ENCODE measurements around the gene RSPH9. TPM values are rescaled to one million over a fixed set of nuclear protein-coding genes. Genes with fewer than 3 reads are reported as not detected.

RSPH9 gene
- polyA plus RNA-seq, 1 of the 3 experiments (the other 2 are of a cell fraction) = 0.05 TPM

DNA sequence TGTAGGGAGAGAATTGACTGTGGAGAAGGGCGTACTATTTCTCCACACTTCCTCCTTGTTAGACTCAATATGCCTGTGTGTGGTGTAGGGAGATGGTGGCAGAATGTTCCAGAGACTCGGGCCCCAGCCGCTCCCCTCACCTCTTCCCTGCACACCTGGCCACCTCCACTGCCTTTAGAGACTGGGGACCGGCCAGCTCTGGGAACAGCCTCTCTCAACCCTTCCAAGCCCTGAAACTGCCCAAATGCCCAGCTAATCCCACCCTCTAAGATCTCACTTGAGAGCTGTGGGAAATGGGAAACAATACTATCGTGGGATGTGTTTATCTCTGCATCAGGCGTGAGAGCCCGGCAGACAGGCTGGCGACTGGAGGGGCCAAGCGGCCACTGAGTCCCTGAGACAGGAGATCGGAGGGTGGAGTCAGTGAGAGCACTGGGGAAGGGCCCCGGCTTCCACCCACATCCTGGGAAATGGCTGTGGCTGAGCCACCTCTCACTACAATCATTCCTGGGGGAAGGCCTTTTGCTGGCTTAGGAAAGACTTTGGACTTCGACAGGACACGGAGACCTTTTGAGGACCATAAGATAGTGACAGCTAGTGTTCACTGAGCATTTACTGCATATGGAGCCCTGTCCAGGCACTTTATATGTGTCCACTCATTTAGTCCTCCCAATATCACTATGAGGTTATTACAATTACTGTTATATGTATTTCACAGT lies 73.7 kb downstream of the RSPH9 start:
- DNase-seq = no peak
- CTCF ChIA-PET = interaction anchor here (1.0 to 1.8 kb wide), 2 partner anchors 50 to 356 kb away, joined by 5 read pairs; no protein-coding TSS in a partner anchor

More for the DNA sequence above, 73.7 kb downstream of the RSPH9 start:
- Histone ChIP-seq H3K9me2 (no peaks in the 10 kb centered on the region), H3K4me3 (ENCODE audit: low read depth in 2 of 2, low read length in 1 of 2) (no peak overlapping the region), H3K9ac (no peak overlapping the region), H3K4me1 (ENCODE audit: control insufficient read depth in 1 of 2, insufficient read depth in 2 of 2, low read depth in 1 of 2, low read length in 1 of 2) (peaks cover 0 to 39% of the 10 kb centered on the region in 2 experiments; a peak in 1 of 4 replicates), H3K36me3 (replicated peaks in 1 of 2; ENCODE audit: control insufficient read depth in 1 of 2, insufficient read depth in 2 of 2, low read length in 1 of 2) (no peaks in the 10 kb centered on the region), H3K27ac (ENCODE audit: low read depth in 2 of 2, low read length in 1 of 2) (no peak overlapping the region), H3K27me3 (ENCODE audit: insufficient read depth) (no peaks in the 10 kb centered on the region), H3K9me3 (no peaks in the 10 kb centered on the region), H3F3A (replicated peaks; ENCODE audit: insufficient read depth) (no peaks in the 10 kb centered on the region), H4K20me1 (ENCODE audit: insufficient read depth) (no peaks in the 10 kb centered on the region), H2AFZ (ENCODE audit: low read depth) (no peak overlapping the region), H3K4me2 (no peak overlapping the region), H3K79me2 (ENCODE audit: insufficient read depth) (no peaks in the 10 kb centered on the region)
- TF ChIP-seq, protein P1, sequence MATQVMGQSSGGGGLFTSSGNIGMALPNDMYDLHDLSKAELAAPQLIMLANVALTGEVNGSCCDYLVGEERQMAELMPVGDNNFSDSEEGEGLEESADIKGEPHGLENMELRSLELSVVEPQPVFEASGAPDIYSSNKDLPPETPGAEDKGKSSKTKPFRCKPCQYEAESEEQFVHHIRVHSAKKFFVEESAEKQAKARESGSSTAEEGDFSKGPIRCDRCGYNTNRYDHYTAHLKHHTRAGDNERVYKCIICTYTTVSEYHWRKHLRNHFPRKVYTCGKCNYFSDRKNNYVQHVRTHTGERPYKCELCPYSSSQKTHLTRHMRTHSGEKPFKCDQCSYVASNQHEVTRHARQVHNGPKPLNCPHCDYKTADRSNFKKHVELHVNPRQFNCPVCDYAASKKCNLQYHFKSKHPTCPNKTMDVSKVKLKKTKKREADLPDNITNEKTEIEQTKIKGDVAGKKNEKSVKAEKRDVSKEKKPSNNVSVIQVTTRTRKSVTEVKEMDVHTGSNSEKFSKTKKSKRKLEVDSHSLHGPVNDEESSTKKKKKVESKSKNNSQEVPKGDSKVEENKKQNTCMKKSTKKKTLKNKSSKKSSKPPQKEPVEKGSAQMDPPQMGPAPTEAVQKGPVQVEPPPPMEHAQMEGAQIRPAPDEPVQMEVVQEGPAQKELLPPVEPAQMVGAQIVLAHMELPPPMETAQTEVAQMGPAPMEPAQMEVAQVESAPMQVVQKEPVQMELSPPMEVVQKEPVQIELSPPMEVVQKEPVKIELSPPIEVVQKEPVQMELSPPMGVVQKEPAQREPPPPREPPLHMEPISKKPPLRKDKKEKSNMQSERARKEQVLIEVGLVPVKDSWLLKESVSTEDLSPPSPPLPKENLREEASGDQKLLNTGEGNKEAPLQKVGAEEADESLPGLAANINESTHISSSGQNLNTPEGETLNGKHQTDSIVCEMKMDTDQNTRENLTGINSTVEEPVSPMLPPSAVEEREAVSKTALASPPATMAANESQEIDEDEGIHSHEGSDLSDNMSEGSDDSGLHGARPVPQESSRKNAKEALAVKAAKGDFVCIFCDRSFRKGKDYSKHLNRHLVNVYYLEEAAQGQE (IDR thresholded peaks at IDR 0.05; ENCODE audit: low read depth, low read length) = no peak
- no peak for TF ChIP-seq TEAD4 (IDR thresholded peaks at IDR 0.05; ENCODE audit: borderline replicate concordance, insufficient read depth)
- TF ChIP-seq CTCF (IDR thresholded peaks at IDR 0.05) = no peak
- no peak for TF ChIP-seq ELF1 (IDR thresholded peaks at IDR 0.05)
- no peak for TF ChIP-seq NRF1 (IDR thresholded peaks at IDR 0.05; ENCODE audit: low read depth, low read length)
- no peak for TF ChIP-seq JUND (IDR thresholded peaks at IDR 0.05)
- no peak for TF ChIP-seq RAD21 (IDR thresholded peaks at IDR 0.05; ENCODE audit: low read length)
- no peak for TF ChIP-seq IRF3 (IDR thresholded peaks at IDR 0.05; ENCODE audit: low read depth, low read length)
- TF ChIP-seq RFX5 (IDR thresholded peaks at IDR 0.05; ENCODE audit: low read length) = no peak
- no peak for TF ChIP-seq FOXJ3 (CRISPR knock-in tag; IDR thresholded peaks at IDR 0.05)
- no peak for TF ChIP-seq NFIC (IDR thresholded peaks at IDR 0.05; ENCODE audit: borderline replicate concordance)
- no peak for TF ChIP-seq TAF1 (IDR thresholded peaks at IDR 0.05; ENCODE audit: borderline replicate concordance, low read depth, low read length)
- TF ChIP-seq MAX (IDR thresholded peaks at IDR 0.05; ENCODE audit: low read depth) = no peak
- TF ChIP-seq, protein P2, sequence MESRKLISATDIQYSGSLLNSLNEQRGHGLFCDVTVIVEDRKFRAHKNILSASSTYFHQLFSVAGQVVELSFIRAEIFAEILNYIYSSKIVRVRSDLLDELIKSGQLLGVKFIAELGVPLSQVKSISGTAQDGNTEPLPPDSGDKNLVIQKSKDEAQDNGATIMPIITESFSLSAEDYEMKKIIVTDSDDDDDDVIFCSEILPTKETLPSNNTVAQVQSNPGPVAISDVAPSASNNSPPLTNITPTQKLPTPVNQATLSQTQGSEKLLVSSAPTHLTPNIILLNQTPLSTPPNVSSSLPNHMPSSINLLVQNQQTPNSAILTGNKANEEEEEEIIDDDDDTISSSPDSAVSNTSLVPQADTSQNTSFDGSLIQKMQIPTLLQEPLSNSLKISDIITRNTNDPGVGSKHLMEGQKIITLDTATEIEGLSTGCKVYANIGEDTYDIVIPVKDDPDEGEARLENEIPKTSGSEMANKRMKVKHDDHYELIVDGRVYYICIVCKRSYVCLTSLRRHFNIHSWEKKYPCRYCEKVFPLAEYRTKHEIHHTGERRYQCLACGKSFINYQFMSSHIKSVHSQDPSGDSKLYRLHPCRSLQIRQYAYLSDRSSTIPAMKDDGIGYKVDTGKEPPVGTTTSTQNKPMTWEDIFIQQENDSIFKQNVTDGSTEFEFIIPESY (IDR thresholded peaks at IDR 0.05; ENCODE audit: borderline replicate concordance, low read depth) = no peak
- no peak for TF ChIP-seq GABPA (IDR thresholded peaks at IDR 0.05; ENCODE audit: low read depth)
- POLR2A ChIA-PET = no interaction called here
- 74% methylated on average over 11 of the region's 13 CpGs for WGBS (ENCODE audit: low lambda C conversion rate)
